OCI-LY1 (cell line): ENCODE measurements around the gene CD300E.

Experiments
- CTCF ChIP-seq: fragments of 200-600 bp; sonication (generic), shearing (Covaris generic); IDR thresholded peaks from 2 replicates; pipeline ENCODE4 v1.5.1; 2017; ENCODE audit warnings: mild to moderate bottlenecking, antibody characterized with exemption, low read length, moderate library complexity, mixed read lengths
- EZH2 ChIP-seq: fragments of 200-600 bp; sonication (generic), shearing (Covaris generic); IDR thresholded peaks from 2 replicates; pipeline ENCODE4 v1.8.0; 2017; ENCODE audit warnings: borderline replicate concordance, mixed run types, mild to moderate bottlenecking, antibody characterized with exemption, low read length, moderate library complexity, mixed read lengths

GRCh38 chr17:74573169-74573568, 50.4 kb downstream of the CD300E start:
- TF ChIP-seq CTCF, result no peak
- no peak for TF ChIP-seq EZH2
